Psoas muscle (tissue), 8 donors: ENCODE measurements around the gene UBA1. TPM values are rescaled to one million over a fixed set of nuclear protein-coding genes. Genes with fewer than 3 reads are reported as not detected.

Source experiments
- ATAC-seq, 4 donors: fragments of 200-7000 bp; cut with Tn5 transposase; one replicate each; pipeline ENCODE4 v1.9.1; 2020; ENCODE audit warnings: moderate library complexity in 3 of 4, mild to moderate bottlenecking in 2 of 4
- DNase-seq, 2 donors: peaks; one replicate each; pipeline ENCODE4 v3.0.0-alpha.2; 2020
- H3K27ac ChIP-seq: fragments of 200-600 bp; one replicate; pipeline ENCODE4 v1.8.0; 2022
- H3K27me3 ChIP-seq, 3 donors: fragments of 200-600 bp in 1 of 3; one replicate each; pipeline versions ENCODE4 v1.6.1 to v1.8.0; 2013 to 2022; ENCODE audit warnings: low read length in 2 of 3, mild to moderate bottlenecking in 2 of 3, moderate library complexity in 1 of 3; ENCODE audit not compliant: insufficient read depth in 3 of 3
- H3K36me3 ChIP-seq, 2 donors: fragments of 200-600 bp in 1 of 2; one replicate each; pipeline versions ENCODE4 v1.6.1 to v1.8.0; 2013 to 2022; ENCODE audit warnings: low read depth in 1 of 2, mild to moderate bottlenecking in 1 of 2, moderate library complexity in 1 of 2; ENCODE audit not compliant: insufficient read depth in 1 of 2
- H3K4me1 ChIP-seq: fragments of 200-600 bp; one replicate; pipeline ENCODE4 v1.8.0; 2022
- H3K4me3 ChIP-seq: fragments of 200-600 bp; one replicate; pipeline ENCODE4 v1.8.0; 2022; ENCODE audit warnings: mild to moderate bottlenecking
- H3K9me3 ChIP-seq: fragments of 200-600 bp; one replicate; pipeline ENCODE4 v1.8.0; 2022
- WGBS, 3 donors: extraction: QIAGEN DNeasy Blood & Tissue Kit; methylation state at CpG; one replicate each; pipeline versions ENCODE4 v1.1.6 to v1.1.7; 2013; 5-methylcytosine and 5-hydroxymethylcytosine counted together
- intact Hi-C, 2 donors: fragments of 100-400 bp; cut with DNase I; formaldehyde crosslinking; loops; one replicate each; pipeline versions ENCODE4 v1.11.0 to v1.14.2; 2022
- polyA plus RNA-seq, 3 donors: library from polyadenylated mRNA; stranded (reverse); fragments of 200-250 nt; gene quantifications; one replicate each; pipeline ENCODE4 v1.2.3, GENCODE V29; 2013
- total RNA-seq, 4 donors: library from RNA; stranded (reverse); fragmentation: NEBNext Ultra II Directional in 2 of 4; extraction: Animal tissue kit (Norgen Biotek cat#: 25700) in 2 of 4; gene quantifications; one replicate each; pipeline versions ENCODE4 v1.2.1 to v1.2.4, GENCODE V29; 2021 to 2023
- TF ChIP-seq, protein P1 (sequence below): fragments of 200-600 bp; IDR thresholded peaks from one replicate; pipeline ENCODE4 v1.8.0; 2022; ENCODE audit warnings: antibody characterized with exemption
- donor health status: healthy with polysubstance abuse.
- donor health status: DM: no; HTN: no; CAD: no; lungs with moderate emphysema.
- donor health status: Bipolar disorder and iron deficiency.
- donor health status: healthy.
- donor health status: DM: yes; HTN: yes; CAD: no.
- donor health status: DM: no; HTN: no; CAD: no.
- donor health status: DM: no; HTN: no; CAD: no.
- donor health status: DM: yes; HTN: yes; CAD: no.

The UBA1 gene
- total and polyA plus RNA-seq, 7 donors, result 96.2 to 230 (median 145) TPM

DNA sequence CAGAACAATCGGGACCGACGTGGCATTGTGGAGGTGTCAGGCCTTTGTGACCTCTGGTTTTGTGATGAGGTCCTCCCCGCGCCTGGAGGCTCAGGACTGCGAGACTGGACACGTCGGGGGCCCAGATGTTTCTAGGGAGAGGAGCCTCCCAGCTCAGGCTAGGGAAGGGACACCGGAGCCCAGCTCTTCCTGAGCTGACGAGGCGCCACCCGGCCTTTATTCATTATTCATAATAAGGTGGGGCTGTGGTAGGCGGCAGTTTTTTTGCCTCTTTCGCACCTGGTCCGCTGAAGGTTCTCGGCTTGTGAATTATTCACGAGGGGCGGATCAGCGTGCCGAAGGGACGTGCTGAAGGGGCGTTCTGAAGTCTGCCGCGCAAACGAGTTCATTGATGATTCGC lies 2.3 kb upstream of the UBA1 start:
- 11 to 33% (median 23%) methylated on average over 26 of the region's 26 CpGs for WGBS, 3 donors
- peak in 1 of 4 donors; percentile 6 for ATAC-seq
- H3K27me3 ChIP-seq, result no peaks in the 10 kb centered on the region
- TF ChIP-seq, protein P1, sequence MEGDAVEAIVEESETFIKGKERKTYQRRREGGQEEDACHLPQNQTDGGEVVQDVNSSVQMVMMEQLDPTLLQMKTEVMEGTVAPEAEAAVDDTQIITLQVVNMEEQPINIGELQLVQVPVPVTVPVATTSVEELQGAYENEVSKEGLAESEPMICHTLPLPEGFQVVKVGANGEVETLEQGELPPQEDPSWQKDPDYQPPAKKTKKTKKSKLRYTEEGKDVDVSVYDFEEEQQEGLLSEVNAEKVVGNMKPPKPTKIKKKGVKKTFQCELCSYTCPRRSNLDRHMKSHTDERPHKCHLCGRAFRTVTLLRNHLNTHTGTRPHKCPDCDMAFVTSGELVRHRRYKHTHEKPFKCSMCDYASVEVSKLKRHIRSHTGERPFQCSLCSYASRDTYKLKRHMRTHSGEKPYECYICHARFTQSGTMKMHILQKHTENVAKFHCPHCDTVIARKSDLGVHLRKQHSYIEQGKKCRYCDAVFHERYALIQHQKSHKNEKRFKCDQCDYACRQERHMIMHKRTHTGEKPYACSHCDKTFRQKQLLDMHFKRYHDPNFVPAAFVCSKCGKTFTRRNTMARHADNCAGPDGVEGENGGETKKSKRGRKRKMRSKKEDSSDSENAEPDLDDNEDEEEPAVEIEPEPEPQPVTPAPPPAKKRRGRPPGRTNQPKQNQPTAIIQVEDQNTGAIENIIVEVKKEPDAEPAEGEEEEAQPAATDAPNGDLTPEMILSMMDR, result no peak
- peaks cover 0 to 6% of the 10 kb centered on the region in 2 donors for H3K36me3 ChIP-seq
- peak overlapping the region; percentile 81 for H3K4me3 ChIP-seq
- H3K9me3 ChIP-seq, result no peaks in the 10 kb centered on the region
- no peak overlapping the region for H3K27ac ChIP-seq
- peaks cover 27% of the 10 kb centered on the region for H3K4me1 ChIP-seq
- DNase-seq, result peak in 1 of 2 donors; percentile 43
- intact Hi-C loops, result loop anchor here (5.0 kb wide), 2 partner anchors 331 to 836 kb away; no protein-coding TSS in a partner anchor

DNA sequence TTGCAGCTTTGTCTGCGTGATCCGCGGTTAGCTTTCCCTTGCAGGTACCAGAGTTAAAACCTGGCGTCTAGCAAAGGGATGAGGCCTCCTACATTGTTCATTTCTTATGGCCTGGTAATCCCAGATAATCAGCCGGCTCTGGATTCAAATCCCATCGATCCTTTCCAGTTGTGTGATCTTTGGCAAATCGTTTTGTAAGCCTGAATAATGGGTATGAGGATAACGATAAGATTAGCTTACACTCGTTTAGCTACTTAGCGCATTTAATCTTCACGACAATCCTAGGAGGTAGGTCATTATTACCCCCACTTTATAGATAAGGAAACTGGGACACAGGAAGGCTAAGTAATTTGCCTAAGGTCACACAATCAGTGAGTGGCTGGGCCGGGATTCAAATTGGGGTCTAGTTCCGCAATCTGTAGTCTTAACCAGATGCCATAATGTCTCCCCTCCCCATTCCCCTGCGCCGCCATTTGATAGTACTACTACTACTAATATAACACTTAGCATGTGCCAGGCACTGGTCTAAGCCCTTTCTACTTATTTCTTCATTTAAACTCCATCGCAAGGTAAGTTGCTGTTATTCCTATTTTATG lies 1.7 kb upstream of the UBA1 start:
- Histone ChIP-seq H3K4me1 (peaks cover 33% of the 10 kb centered on the region), H3K27me3 (no peaks in the 10 kb centered on the region), H3K27ac (no peak overlapping the region), H3K9me3 (no peaks in the 10 kb centered on the region), H3K4me3 (peak overlapping the region; percentile 81), H3K36me3 (peaks cover 0 to 5% of the 10 kb centered on the region in 2 donors)
- TF ChIP-seq, protein P1, result no peak
- ATAC-seq, result no peak
- 70 to 75% (median 75%) methylated on average over 16 of the region's 16 CpGs for WGBS, 3 donors
- intact Hi-C loops, result loop anchor here (5.0 kb wide), 2 partner anchors 330 to 835 kb away; no protein-coding TSS in a partner anchor
- DNase-seq, result peak in 1 of 2 donors; percentile 42

DNA sequence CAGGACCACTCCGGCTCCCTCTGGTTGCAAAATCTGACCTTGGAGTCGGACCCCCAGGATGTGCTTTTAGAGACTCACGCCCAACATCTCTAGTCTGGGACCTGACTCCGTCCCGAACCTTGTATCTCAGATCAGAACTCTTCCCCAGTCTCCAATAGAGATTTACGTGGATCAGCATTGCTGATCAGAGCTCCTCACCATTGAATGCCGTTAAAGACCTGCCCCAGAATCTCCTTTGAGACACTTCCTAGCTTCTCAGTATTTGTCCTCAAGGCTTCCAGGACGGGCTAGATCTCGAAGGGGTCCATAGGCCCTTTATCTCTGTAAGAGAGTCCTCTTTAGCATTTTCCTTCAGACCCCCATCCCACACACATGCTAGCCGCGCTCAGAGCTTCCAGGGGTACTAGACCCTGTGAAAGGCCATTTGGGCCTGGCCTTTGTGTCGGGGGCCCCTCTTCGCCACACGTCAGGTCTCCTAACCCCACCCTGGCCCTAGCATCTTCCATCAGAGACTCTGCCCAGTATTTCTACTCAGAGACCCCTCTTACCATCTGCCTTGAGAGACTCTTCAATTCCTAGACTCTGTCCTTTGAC lies 662 bp downstream of the UBA1 start:
- TF ChIP-seq, protein P1, result no peak
- 3 to 16% (median 5%) methylated on average over 12 to 14 of the region's 14 CpGs for WGBS, 3 donors
- peak overlapping the region; percentile 83 for H3K4me3 ChIP-seq
- intact Hi-C loops, result loop anchor here (5.0 kb wide), 2 partner anchors 328 to 833 kb away; no protein-coding TSS in a partner anchor
- DNase-seq (peak in 1 of 2 donors; percentile 47), ATAC-seq (peak in 1 of 4 donors; percentile 14)
- no peaks in the 10 kb centered on the region for H3K27me3 ChIP-seq
- H3K9me3 ChIP-seq, result no peaks in the 10 kb centered on the region
- peak overlapping the region; percentile 97 for H3K27ac ChIP-seq
- peaks cover 0 to 23% of the 10 kb centered on the region in 2 donors for H3K36me3 ChIP-seq
- H3K4me1 ChIP-seq, result peaks cover 43% of the 10 kb centered on the region

DNA sequence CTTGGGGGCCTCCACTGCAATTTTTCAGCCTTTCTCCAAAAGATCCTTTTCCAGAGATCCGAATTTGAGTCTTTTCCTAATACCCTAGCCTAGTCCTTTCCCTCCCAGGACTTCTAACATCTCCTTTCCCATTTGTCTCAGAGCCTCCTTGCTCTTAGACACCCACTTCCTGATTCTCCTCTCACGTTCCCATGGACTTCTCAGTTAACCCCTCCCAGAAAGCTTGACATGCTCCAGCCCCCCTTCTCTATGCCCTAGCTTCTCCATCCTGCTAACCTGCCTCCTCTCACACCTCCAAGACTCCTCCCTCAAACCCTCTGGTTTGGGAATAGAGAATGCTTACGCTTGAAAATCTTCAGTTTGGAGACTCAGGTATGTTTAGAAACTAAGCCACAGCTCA lies 2.5 kb downstream of the UBA1 start:
- no peak for DNase-seq
- ATAC-seq, result no peak
- peaks cover 43% of the 10 kb centered on the region for H3K4me1 ChIP-seq
- no peaks in the 10 kb centered on the region for H3K27me3 ChIP-seq
- WGBS, 3 donors, result 37 to 64% (median 54%) methylated on average over 3 of the region's 3 CpGs
- TF ChIP-seq, protein P1, result no peak
- no peaks in the 10 kb centered on the region for H3K9me3 ChIP-seq
- H3K36me3 ChIP-seq, result peaks cover 0 to 41% of the 10 kb centered on the region in 2 donors
- intact Hi-C loops, result loop anchor here in 1 of 2 donors (5.0 kb wide), 1 partner anchor 186 kb away; no protein-coding TSS in a partner anchor
- H3K27ac ChIP-seq, result peak overlapping the region; percentile 57
- peak overlapping the region; percentile 83 for H3K4me3 ChIP-seq
